Measurements from ENCODE around the gene PAX1.

PAX1 gene

GRCh38 chr20:21705575-21706260 is at the start of gene PAX1:
TSS of gene PAX1 (plus strand) at chr20:21705664. CDS start at chr20:21705713, 49 bp downstream.
- TF ChIP-seq, protein P1, sequence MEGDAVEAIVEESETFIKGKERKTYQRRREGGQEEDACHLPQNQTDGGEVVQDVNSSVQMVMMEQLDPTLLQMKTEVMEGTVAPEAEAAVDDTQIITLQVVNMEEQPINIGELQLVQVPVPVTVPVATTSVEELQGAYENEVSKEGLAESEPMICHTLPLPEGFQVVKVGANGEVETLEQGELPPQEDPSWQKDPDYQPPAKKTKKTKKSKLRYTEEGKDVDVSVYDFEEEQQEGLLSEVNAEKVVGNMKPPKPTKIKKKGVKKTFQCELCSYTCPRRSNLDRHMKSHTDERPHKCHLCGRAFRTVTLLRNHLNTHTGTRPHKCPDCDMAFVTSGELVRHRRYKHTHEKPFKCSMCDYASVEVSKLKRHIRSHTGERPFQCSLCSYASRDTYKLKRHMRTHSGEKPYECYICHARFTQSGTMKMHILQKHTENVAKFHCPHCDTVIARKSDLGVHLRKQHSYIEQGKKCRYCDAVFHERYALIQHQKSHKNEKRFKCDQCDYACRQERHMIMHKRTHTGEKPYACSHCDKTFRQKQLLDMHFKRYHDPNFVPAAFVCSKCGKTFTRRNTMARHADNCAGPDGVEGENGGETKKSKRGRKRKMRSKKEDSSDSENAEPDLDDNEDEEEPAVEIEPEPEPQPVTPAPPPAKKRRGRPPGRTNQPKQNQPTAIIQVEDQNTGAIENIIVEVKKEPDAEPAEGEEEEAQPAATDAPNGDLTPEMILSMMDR (conservative IDR thresholded peaks at IDR 0.05; ENCODE audit: control insufficient read depth, insufficient read depth, low read depth, low read length) = no peak
- no peak for DNase-seq (ENCODE audit: low read depth)
- H3K4me3 ChIP-seq (ENCODE audit: control insufficient read depth, low read depth, low read length) = no peak within 1 kb of the TSS

GRCh38 chr20:21656308-21657067 is 49.0 kb upstream of the PAX1 start:
- DNase-seq (ENCODE audit: low read depth) = no peak
- H3K4me3 ChIP-seq (ENCODE audit: control insufficient read depth, low read depth, low read length) = no peak overlapping the region
- TF ChIP-seq, protein P1 (conservative IDR thresholded peaks at IDR 0.05; ENCODE audit: control insufficient read depth, insufficient read depth, low read depth, low read length) = no peak

GRCh38 chr20:21661488-21662055 is 43.9 kb upstream of the PAX1 start:
- TF ChIP-seq, protein P1 (conservative IDR thresholded peaks at IDR 0.05; ENCODE audit: control insufficient read depth, insufficient read depth, low read depth, low read length) = no peak
- DNase-seq (ENCODE audit: low read depth) = no peak
- H3K4me3 ChIP-seq (ENCODE audit: control insufficient read depth, low read depth, low read length) = no peak overlapping the region

DNA sequence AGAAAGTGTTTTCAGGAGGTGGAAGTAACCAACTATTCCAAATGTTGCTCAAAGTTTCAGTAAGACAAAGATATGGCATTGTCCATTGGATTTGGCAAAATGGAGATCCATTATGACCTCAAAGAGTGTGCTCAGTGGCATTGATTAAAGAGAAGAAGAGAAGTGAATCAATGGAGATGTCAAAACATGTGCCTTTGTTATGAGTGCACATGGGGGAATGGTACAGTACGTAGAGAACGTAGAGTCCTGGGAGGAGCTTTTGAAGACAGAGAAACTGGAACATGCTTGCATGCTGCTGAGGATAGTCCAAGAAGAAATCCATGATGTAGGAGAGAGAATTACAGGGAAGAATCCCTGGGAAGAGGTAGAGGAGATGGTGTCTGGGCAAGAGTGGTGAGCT is 42.0 kb upstream of the PAX1 start:
- no peak for DNase-seq (ENCODE audit: low read depth)
- TF ChIP-seq, protein P1 (conservative IDR thresholded peaks at IDR 0.05; ENCODE audit: control insufficient read depth, insufficient read depth, low read depth, low read length) = no peak
- H3K4me3 ChIP-seq (ENCODE audit: control insufficient read depth, low read depth, low read length) = no peak overlapping the region

- no peak overlapping the region for H3K4me3 ChIP-seq (ENCODE audit: control insufficient read depth, low read depth, low read length)
- TF ChIP-seq, protein P1 (conservative IDR thresholded peaks at IDR 0.05; ENCODE audit: control insufficient read depth, insufficient read depth, low read depth, low read length) = no peak
- DNase-seq (ENCODE audit: low read depth) = no peak
Observed at GRCh38 chr20:21665687-21666446, 39.6 kb upstream of the PAX1 start.

- H3K4me3 ChIP-seq (ENCODE audit: control insufficient read depth, low read depth, low read length) = no peak overlapping the region
- TF ChIP-seq, protein P1 (conservative IDR thresholded peaks at IDR 0.05; ENCODE audit: control insufficient read depth, insufficient read depth, low read depth, low read length) = no peak
- no peak for DNase-seq (ENCODE audit: low read depth)
Observed at GRCh38 chr20:21670126-21670525, 35.3 kb upstream of the PAX1 start.
